HepG2 (cell line): ENCODE data around the gene HBM. TPM values are rescaled to one million over a fixed set of nuclear protein-coding genes. Genes with fewer than 3 reads are reported as not detected.

ENCODE experiments used
- EP300 ChIP-seq, 3 experiments: sonication (generic) in 1 of 3; formaldehyde crosslinking in 1 of 3; IDR thresholded peaks; 2 replicates each; pipeline versions ENCODE4 v1.5.1 to v1.6.1; 2011 to 2020; ENCODE audit warnings: low read depth in 2 of 3, low read length in 2 of 3, borderline replicate concordance in 1 of 3, improper control_type of control experiment in 1 of 3, mild to moderate bottlenecking in 1 of 3, missing genetic modification reagents in 1 of 3, moderate library complexity in 1 of 3
- FOXA3 ChIP-seq: IDR thresholded peaks from 2 replicates; pipeline ENCODE4 v1.6.1; 2016; ENCODE audit warnings: missing genetic modification reagents, missing compliant biosample characterization
- SP5 ChIP-seq: IDR thresholded peaks from 2 replicates; pipeline ENCODE4 v1.6.1; 2016; ENCODE audit warnings: low read depth, borderline replicate concordance
- ZNF136 ChIP-seq: sonication (generic); formaldehyde crosslinking; IDR thresholded peaks from 2 replicates; pipeline ENCODE4 v1.8.1; 2022; ENCODE audit warnings: low read depth, mild to moderate bottlenecking, moderate library complexity, missing genetic modification reagents
- ZNF180 ChIP-seq: sonication (generic); formaldehyde crosslinking; IDR thresholded peaks from 2 replicates; pipeline ENCODE4 v1.4.0; 2020; ENCODE audit warnings: low read depth, missing genetic modification reagents, borderline replicate concordance
- ZNF335 ChIP-seq: sonication (generic); formaldehyde crosslinking; IDR thresholded peaks from 2 replicates; pipeline ENCODE4 v1.4.0; 2020; ENCODE audit warnings: missing genetic modification reagents
- ZNF383 ChIP-seq: sonication (generic); formaldehyde crosslinking; IDR thresholded peaks from 2 replicates; pipeline ENCODE4 v1.4.0; 2020; ENCODE audit warnings: missing genetic modification reagents, mild to moderate bottlenecking, borderline replicate concordance
- ZNF563 ChIP-seq: sonication (generic); formaldehyde crosslinking; IDR thresholded peaks from 2 replicates; pipeline ENCODE4 v1.8.0; 2022; ENCODE audit warnings: mild to moderate bottlenecking, moderate library complexity, missing genetic modification reagents
- ZNF768 ChIP-seq: sonication (generic); formaldehyde crosslinking; IDR thresholded peaks from 2 replicates; pipeline ENCODE4 v1.4.0; 2020; ENCODE audit warnings: missing genetic modification reagents
- polyA plus RNA-seq, 8 experiments: library from polyadenylated mRNA; depleted of rRNA in 3 of 8; stranded (reverse) in 7 of 8; unstranded in 1 of 8; fragments of >200 nt; fragmentation: Illumina TruSeq in 4 of 8; extraction: Trizol in 4 of 8; gene quantifications; 2 replicates each; pipeline versions ENCODE4 v1.2.1 to v1.2.3, GENCODE V29; 2011 to 2016; ENCODE audit warnings: low read depth in 4 of 8, missing spikeins in 1 of 8, mixed read lengths in 1 of 8; ENCODE audit not compliant: insufficient read depth in 1 of 8
- total RNA-seq, 5 experiments: library from RNA; depleted of rRNA; stranded (reverse); fragments of >200 nt; fragmentation: Illumina TruSeq; extraction: Trizol; gene quantifications; 2 replicates each; pipeline ENCODE4 v1.2.3, GENCODE V29; 2016; ENCODE audit warnings: low read depth in 1 of 5
- TF ChIP-seq, protein P1 (sequence below), 2 experiments: sonication (generic) in 1 of 2; formaldehyde crosslinking in 1 of 2; IDR thresholded peaks; 2 replicates each; pipeline versions ENCODE4 v1.5.1 to v1.6.1; 2011 to 2020; ENCODE audit warnings: borderline replicate concordance in 1 of 2, low read depth in 1 of 2, low read length in 1 of 2, mild to moderate bottlenecking in 1 of 2, missing genetic modification reagents in 1 of 2, moderate library complexity in 1 of 2
- TF ChIP-seq, protein P2 (sequence below): sonication (generic); formaldehyde crosslinking; IDR thresholded peaks from 2 replicates; pipeline ENCODE4 v1.4.0; 2020; ENCODE audit warnings: mild to moderate bottlenecking, missing genetic modification reagents
- TF ChIP-seq, protein P3 (sequence below): sonication (generic); formaldehyde crosslinking; IDR thresholded peaks from 2 replicates; pipeline ENCODE4 v1.8.0; 2022; ENCODE audit warnings: low read depth, missing genetic modification reagents
- TF ChIP-seq, protein P4 (sequence below): conservative IDR thresholded peaks from 2 replicates; pipeline ENCODE4 v1.6.1; 2018; ENCODE audit warnings: missing genetic modification reagents
- TF ChIP-seq, protein P5 (sequence below): sonication (generic); formaldehyde crosslinking; IDR thresholded peaks from 2 replicates; pipeline ENCODE4 v1.8.0; 2022; ENCODE audit warnings: missing genetic modification reagents, mild to moderate bottlenecking, moderate library complexity, borderline replicate concordance
- TF ChIP-seq, protein P6 (sequence below): sonication (generic); formaldehyde crosslinking; IDR thresholded peaks from 2 replicates; pipeline ENCODE4 v1.5.0; 2020; ENCODE audit warnings: mild to moderate bottlenecking, missing genetic modification reagents
- TF ChIP-seq, protein P7 (sequence below): IDR thresholded peaks from 2 replicates; pipeline ENCODE4 v1.6.1; 2018; ENCODE audit warnings: missing genetic modification reagents, mild to moderate bottlenecking, missing compliant biosample characterization

HBM gene
- total and polyA plus RNA-seq, 2 of the 13 experiments (the other 11 are each of a cell fraction or from before 2014, with no cell fraction given), result not detected

DNA sequence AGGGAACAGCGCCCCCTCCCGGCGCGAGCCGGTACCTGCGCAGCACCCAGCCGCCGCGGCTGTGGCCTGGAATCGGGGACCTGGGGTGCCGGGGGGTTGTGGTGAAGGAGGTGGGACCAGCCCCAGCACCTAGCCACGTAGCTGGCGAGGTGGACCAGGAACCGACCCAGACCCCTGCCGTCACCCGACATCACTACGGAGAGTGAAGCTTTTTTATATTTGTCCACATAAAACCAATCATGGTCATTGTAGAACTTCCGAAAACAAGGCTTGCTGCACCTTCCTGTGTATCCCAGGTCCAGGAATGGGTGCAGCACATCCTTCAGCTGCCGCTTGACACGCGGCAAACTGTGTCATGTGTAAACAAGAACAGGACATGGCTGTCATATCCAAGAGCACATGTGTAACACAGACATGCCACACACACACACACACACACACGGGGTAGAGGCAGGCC lies 15.8 kb downstream of the HBM start (continued):
- TF ChIP-seq, protein P1, sequence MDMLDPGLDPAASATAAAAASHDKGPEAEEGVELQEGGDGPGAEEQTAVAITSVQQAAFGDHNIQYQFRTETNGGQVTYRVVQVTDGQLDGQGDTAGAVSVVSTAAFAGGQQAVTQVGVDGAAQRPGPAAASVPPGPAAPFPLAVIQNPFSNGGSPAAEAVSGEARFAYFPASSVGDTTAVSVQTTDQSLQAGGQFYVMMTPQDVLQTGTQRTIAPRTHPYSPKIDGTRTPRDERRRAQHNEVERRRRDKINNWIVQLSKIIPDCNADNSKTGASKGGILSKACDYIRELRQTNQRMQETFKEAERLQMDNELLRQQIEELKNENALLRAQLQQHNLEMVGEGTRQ (IDR thresholded peaks at IDR 0.05; ENCODE audit: low read depth, low read length), result no peak
- TF ChIP-seq, protein P1 (CRISPR knock-in tag; IDR thresholded peaks at IDR 0.05; ENCODE audit: borderline replicate concordance), result peak; percentile 27; the same call in 1 of the 2 replicates
- no peak for TF ChIP-seq EP300 (IDR thresholded peaks at IDR 0.05; ENCODE audit: low read depth in 2 of 2, low read length in 2 of 2)
- no peak for TF ChIP-seq EP300 (CRISPR knock-in tag; IDR thresholded peaks at IDR 0.05; ENCODE audit: borderline replicate concordance)
- TF ChIP-seq, protein P2, sequence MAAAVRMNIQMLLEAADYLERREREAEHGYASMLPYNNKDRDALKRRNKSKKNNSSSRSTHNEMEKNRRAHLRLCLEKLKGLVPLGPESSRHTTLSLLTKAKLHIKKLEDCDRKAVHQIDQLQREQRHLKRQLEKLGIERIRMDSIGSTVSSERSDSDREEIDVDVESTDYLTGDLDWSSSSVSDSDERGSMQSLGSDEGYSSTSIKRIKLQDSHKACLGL (CRISPR knock-in tag), result no peak
- no peak for TF ChIP-seq ZNF563 (CRISPR knock-in tag)
- TF ChIP-seq, protein P3, sequence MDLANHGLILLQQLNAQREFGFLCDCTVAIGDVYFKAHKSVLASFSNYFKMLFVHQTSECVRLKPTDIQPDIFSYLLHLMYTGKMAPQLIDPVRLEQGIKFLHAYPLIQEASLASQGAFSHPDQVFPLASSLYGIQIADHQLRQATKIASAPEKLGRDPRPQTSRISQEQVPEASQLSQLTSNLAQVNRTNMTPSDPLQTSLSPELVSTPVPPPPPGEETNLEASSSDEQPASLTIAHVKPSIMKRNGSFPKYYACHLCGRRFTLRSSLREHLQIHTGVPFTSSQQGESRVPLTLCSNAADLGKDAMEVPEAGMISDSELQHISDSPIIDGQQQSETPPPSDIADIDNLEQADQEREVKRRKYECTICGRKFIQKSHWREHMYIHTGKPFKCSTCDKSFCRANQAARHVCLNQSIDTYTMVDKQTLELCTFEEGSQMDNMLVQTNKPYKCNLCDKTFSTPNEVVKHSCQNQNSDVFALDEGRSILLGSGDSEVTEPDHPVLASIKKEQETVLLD (CRISPR knock-in tag), result no peak
- TF ChIP-seq, protein P4, sequence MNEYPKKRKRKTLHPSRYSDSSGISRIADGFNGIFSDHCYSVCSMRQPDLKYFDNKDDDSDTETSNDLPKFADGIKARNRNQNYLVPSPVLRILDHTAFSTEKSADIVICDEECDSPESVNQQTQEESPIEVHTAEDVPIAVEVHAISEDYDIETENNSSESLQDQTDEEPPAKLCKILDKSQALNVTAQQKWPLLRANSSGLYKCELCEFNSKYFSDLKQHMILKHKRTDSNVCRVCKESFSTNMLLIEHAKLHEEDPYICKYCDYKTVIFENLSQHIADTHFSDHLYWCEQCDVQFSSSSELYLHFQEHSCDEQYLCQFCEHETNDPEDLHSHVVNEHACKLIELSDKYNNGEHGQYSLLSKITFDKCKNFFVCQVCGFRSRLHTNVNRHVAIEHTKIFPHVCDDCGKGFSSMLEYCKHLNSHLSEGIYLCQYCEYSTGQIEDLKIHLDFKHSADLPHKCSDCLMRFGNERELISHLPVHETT (CRISPR knock-in tag), result no peak
- no peak for TF ChIP-seq ZNF180 (CRISPR knock-in tag)
- TF ChIP-seq ZNF768 (CRISPR knock-in tag), result no peak
- peak; percentile 16 for TF ChIP-seq SP5 (CRISPR knock-in tag)
- TF ChIP-seq, protein P5, sequence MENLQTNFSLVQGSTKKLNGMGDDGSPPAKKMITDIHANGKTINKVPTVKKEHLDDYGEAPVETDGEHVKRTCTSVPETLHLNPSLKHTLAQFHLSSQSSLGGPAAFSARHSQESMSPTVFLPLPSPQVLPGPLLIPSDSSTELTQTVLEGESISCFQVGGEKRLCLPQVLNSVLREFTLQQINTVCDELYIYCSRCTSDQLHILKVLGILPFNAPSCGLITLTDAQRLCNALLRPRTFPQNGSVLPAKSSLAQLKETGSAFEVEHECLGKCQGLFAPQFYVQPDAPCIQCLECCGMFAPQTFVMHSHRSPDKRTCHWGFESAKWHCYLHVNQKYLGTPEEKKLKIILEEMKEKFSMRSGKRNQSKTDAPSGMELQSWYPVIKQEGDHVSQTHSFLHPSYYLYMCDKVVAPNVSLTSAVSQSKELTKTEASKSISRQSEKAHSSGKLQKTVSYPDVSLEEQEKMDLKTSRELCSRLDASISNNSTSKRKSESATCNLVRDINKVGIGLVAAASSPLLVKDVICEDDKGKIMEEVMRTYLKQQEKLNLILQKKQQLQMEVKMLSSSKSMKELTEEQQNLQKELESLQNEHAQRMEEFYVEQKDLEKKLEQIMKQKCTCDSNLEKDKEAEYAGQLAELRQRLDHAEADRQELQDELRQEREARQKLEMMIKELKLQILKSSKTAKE (CRISPR knock-in tag), result no peak
- TF ChIP-seq, protein P6, sequence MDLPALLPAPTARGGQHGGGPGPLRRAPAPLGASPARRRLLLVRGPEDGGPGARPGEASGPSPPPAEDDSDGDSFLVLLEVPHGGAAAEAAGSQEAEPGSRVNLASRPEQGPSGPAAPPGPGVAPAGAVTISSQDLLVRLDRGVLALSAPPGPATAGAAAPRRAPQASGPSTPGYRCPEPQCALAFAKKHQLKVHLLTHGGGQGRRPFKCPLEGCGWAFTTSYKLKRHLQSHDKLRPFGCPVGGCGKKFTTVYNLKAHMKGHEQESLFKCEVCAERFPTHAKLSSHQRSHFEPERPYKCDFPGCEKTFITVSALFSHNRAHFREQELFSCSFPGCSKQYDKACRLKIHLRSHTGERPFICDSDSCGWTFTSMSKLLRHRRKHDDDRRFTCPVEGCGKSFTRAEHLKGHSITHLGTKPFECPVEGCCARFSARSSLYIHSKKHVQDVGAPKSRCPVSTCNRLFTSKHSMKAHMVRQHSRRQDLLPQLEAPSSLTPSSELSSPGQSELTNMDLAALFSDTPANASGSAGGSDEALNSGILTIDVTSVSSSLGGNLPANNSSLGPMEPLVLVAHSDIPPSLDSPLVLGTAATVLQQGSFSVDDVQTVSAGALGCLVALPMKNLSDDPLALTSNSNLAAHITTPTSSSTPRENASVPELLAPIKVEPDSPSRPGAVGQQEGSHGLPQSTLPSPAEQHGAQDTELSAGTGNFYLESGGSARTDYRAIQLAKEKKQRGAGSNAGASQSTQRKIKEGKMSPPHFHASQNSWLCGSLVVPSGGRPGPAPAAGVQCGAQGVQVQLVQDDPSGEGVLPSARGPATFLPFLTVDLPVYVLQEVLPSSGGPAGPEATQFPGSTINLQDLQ, result no peak
- TF ChIP-seq FOXA3 (CRISPR knock-in tag), result no peak
- TF ChIP-seq, protein P7, sequence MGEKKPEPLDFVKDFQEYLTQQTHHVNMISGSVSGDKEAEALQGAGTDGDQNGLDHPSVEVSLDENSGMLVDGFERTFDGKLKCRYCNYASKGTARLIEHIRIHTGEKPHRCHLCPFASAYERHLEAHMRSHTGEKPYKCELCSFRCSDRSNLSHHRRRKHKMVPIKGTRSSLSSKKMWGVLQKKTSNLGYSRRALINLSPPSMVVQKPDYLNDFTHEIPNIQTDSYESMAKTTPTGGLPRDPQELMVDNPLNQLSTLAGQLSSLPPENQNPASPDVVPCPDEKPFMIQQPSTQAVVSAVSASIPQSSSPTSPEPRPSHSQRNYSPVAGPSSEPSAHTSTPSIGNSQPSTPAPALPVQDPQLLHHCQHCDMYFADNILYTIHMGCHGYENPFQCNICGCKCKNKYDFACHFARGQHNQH (CRISPR knock-in tag), result no peak
- 0 out of 2 replicates have a peak, but pooled peaks have one; percentile 1 for TF ChIP-seq ZNF335 (CRISPR knock-in tag)
- TF ChIP-seq ZNF136 (CRISPR knock-in tag), result no peak
- 0 out of 2 replicates have a peak, but pooled peaks have one; percentile 59 for TF ChIP-seq ZNF383
